LNCAP (cell line): ENCODE measurements around the gene PC.

Source experiments
- TF ChIP-seq, protein P1 (sequence below): fragments of 450-650 bp; IDR thresholded peaks from 2 replicates; pipeline ENCODE4 v1.5.1; 2017; ENCODE audit warnings: mild to moderate bottlenecking

Gene PC

GRCh38 chr11:66974724-66975404 lies 16.7 kb upstream of the PC start, which contains the start of gene C11orf86:
TSS of gene C11orf86 (plus strand) at chr11:66975304. CDS start at chr11:66975363, 59 bp downstream.
- TF ChIP-seq, protein P1, sequence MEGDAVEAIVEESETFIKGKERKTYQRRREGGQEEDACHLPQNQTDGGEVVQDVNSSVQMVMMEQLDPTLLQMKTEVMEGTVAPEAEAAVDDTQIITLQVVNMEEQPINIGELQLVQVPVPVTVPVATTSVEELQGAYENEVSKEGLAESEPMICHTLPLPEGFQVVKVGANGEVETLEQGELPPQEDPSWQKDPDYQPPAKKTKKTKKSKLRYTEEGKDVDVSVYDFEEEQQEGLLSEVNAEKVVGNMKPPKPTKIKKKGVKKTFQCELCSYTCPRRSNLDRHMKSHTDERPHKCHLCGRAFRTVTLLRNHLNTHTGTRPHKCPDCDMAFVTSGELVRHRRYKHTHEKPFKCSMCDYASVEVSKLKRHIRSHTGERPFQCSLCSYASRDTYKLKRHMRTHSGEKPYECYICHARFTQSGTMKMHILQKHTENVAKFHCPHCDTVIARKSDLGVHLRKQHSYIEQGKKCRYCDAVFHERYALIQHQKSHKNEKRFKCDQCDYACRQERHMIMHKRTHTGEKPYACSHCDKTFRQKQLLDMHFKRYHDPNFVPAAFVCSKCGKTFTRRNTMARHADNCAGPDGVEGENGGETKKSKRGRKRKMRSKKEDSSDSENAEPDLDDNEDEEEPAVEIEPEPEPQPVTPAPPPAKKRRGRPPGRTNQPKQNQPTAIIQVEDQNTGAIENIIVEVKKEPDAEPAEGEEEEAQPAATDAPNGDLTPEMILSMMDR, result no peak

DNA sequence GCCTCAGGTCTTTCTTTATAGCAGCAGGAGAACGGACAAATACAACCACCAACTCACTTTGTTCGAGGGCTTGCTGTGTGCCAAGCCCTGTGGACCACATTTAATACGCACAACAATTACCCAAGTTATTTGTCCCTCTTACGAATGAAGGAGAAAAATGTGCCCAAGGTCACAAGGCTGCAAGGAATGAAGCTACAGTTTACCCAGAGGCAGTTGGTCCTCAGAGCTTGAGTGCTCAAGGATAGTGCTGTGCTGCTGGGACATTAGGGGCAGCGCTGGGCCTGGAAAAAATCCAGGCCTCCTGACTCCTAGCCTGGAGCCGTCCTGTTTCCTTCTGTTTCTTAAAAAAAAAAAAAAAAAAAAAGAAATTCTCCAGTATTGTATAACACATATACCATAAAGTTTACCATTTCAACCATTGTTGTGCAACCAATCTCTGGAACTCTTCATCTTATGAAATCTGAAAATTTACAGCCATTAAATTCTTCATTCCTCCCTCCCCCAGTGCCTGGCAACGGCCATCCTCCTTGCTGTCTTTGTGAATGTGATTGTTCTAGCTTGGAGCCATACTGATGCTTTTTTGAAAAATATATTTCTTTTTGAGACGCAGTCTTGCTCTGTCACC lies 15.9 kb upstream of the PC start:
- TF ChIP-seq, protein P1, result no peak

DNA sequence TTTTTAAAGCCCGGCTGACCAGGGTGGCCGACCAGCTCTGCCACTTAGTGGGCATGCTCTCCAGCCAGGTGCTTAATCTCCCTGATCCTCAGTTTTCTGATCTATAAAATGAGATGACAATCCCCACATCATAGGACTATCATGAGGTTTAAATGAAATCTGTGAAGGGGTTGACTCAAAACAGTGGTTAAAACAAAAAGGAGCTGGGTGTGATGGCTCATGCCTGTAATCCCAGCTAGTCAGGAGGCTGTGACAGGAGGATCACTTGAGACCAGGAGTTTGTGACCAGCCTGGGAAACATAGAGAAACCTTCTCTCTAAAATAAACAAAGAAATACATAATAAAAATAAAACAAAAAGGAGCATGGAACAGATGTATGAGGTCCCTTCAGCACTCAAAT lies 13.3 kb upstream of the PC start:
- TF ChIP-seq, protein P1, result no peak

DNA sequence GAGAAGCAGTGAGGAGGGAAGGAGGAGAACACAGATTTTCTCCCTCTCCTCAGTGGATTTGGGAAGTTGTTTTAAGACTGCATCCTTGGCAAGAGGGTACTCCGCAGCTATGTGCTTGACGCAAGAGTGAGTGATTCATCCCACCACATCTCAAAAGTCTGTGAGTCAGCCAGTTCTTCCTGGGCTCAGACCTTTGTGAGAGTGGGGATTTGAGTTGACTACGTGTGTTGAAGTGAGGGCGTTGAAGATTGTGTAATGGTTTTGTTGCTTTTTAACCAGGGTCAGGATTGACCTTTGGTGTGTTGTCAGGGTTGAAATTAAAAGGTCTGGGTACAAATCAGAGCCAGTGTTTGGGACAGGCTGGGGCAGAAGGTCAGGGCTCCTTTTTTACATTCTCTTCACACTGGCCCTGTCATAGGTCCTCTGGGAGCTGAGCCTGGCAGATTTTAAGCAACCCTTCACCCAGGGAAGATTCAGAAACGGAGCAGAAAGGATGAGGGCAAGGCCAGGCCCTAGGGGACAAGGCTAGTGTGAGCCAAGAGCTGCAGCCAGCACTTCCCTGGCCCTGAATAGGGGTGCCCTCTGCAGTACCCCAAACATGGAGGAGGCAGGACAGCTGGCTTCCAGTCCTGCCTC lies 12.7 kb upstream of the PC start:
- TF ChIP-seq, protein P1, result no peak

GRCh38 chr11:66970371-66970806 lies 12.2 kb upstream of the PC start:
- TF ChIP-seq, protein P1, result no peak

- TF ChIP-seq, protein P1, result no peak
Measured at GRCh38 chr11:66969584-66970225, 11.5 kb upstream of the PC start.

DNA sequence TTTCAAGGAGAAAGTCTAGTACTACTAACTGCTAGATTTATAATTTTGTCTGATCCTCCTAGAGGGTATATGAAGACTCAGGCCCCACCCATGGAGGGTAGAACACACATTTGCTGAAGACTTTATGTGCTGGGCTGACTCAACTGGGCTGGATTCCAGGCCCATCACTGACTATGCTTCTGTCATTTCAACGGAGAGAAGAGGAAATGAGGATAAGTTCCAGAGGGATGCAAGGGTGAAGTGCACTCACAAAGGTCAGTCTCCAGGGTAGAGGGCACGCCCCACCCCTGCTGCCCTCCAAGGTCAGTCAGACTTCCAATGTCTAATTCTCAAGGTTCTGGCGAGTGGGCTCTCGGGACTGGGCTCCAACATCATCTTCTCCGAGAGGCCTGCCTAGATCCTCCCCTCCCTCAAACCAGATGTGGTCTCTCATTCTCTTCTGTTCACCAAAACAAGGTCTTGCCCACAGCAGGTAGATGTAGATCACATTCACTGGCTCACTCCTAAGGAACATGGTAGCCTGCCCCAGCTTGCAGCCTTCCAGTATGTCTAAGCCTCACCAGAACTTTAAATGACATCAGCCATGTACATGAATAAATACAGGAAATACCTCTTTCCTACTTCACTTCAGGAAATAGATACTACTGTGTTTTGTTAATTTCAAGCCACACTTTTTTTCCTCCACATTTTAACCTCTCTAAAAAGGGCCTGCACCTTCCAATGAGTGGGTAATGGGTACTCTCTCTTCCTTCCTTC lies 9.7 kb upstream of the PC start:
- TF ChIP-seq, protein P1, result no peak
